CD4-positive, alpha-beta T cell treated with Interleukin-6 at 100 ng/mL for 8 hours (primary cell): ENCODE measurements around the gene AMIGO3.
"Not testable (repeated sequence)": the region's sequence is repeated elsewhere in the genome, so short reads cannot be mapped to it uniquely, and the experiment has no call there.

Source experiments
- DNase-seq: peaks from one replicate; pipeline ENCODE4 v3.0.0-alpha.2; 2020; ENCODE audit warnings: mixed read lengths, low spot score

AMIGO3 gene

GRCh38 chr3:49709852-49710251 is 9.6 kb downstream of the AMIGO3 start:
- no peak for DNase-seq

GRCh38 chr3:49707113-49707480 is 12.4 kb downstream of the AMIGO3 start:
- no peak for DNase-seq

GRCh38 chr3:49706456-49707112 is 12.9 kb downstream of the AMIGO3 start:
- no peak for DNase-seq

- no peak for DNase-seq
Observed at GRCh38 chr3:49705390-49705960, 14.0 kb downstream of the AMIGO3 start.

- DNase-seq = no peak
Observed at GRCh38 chr3:49704629-49705028, 14.9 kb downstream of the AMIGO3 start.

- DNase-seq = no peak
Observed at GRCh38 chr3:49703956-49704355, 15.5 kb downstream of the AMIGO3 start.

- peak; percentile 60 for DNase-seq
Observed at GRCh38 chr3:49703443-49703927, 16.0 kb downstream of the AMIGO3 start.

- no peak for DNase-seq
Observed at GRCh38 chr3:49702672-49703071, 16.8 kb downstream of the AMIGO3 start.

- DNase-seq = no peak
Observed at GRCh38 chr3:49701388-49702077, 18.0 kb downstream of the AMIGO3 start.

GRCh38 chr3:49700453-49701128 is 18.9 kb downstream of the AMIGO3 start:
- no peak for DNase-seq

GRCh38 chr3:49700014-49700413 is 19.5 kb downstream of the AMIGO3 start:
- no peak for DNase-seq

- no peak for DNase-seq
Observed at GRCh38 chr3:49699281-49699979, 20.1 kb downstream of the AMIGO3 start.

GRCh38 chr3:49695350-49696015 is 24.0 kb downstream of the AMIGO3 start:
- DNase-seq = not testable (repeated sequence)

GRCh38 chr3:49694409-49695070 is 24.9 kb downstream of the AMIGO3 start:
- not testable (repeated sequence) for DNase-seq

- not testable (repeated sequence) for DNase-seq
Observed at GRCh38 chr3:49691481-49691880, 28.0 kb downstream of the AMIGO3 start.

GRCh38 chr3:49690856-49691255 is 28.6 kb downstream of the AMIGO3 start:
- DNase-seq = not testable (repeated sequence)

GRCh38 chr3:49689908-49690624 is 29.4 kb downstream of the AMIGO3 start:
- DNase-seq = not testable (repeated sequence)

GRCh38 chr3:49689046-49689907 is 30.2 kb downstream of the AMIGO3 start, which contains the start of the genes MST1 and RNF123:
Gene MST1 (minus strand): TSS chr3:49689474. CDS start chr3:49688691, 783 bp downstream.
Gene RNF123 (plus strand): TSS chr3:49689557. CDS start chr3:49691166, 1,609 bp downstream.
- DNase-seq = peak; percentile 89
